ENCODE measurements around the gene KRTAP4-9.
"Not testable (repeated sequence)": the region's sequence is repeated elsewhere in the genome, so short reads cannot be mapped to it uniquely, and the experiment has no call there.

The KRTAP4-9 gene

GRCh38 chr17:41131979-41132378, 26.8 kb downstream of the KRTAP4-9 start:
- DNase-seq (ENCODE audit: low spot score): no peak

GRCh38 chr17:41133880-41134735, 28.9 kb downstream of the KRTAP4-9 start:
- peak; percentile 11 for DNase-seq (ENCODE audit: low spot score)

DNA sequence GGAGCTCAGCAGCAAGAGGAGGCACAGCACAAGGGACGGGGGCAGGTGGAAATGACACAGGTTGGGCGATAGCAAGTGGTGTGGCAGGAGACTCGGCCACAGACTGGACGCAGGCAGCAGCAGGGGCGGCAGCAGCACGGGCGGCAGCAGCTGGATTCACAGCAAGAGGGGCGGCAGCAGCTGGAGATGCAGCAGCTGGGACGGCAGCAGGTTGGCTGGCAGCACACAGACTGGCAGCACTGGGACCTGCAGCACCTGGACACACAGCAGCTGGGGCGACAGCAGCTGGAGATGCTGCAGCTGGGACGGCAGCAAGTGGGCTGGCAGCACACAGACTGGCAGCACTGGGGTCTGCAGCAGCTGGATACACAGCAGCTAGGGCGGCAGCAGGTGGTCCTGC, 34.7 kb downstream of the KRTAP4-9 start:
- not testable (repeated sequence) for DNase-seq (ENCODE audit: low spot score)

DNA sequence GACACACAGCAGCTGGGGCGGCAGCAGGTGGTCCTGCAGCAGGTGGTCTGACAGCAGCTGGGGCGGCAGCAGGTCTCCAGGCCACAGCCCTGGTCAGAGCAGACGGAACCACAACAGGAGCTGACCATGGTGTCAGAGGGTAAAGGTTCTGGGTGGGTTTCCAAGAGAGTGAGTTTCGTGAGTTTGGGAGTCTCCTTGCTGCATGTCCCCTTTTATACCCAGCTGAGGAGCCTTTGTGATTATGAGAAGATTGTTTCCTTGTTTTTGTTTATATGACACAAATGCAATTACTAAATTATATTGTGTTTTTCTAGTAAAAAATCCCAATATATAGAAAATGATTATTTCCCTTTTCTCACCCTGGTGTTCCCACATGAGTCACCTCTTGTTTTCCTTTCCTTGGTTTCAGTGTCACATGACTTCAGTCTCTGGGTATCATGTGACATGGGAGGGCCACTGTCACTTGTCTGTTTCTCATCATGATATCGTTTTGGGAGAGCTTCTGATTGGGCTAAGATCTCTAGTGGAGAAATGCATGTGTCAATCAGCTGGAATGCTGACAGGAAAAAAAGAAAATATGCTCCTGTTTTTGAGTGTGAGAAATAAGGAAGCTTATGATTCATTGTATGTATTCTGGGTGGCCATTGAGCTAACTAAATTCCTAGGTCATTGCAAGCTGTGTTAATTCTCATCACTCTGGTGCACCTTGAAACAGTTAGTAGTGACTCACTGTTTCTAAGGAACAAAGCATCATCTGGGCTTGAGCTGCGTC, 35.4 kb downstream of the KRTAP4-9 start, which contains the start of gene KRTAP4-6:
Gene KRTAP4-6 (minus strand): TSS at position 185 of the 772 bp plus-strand sequence. CDS start 57 bp downstream, at position 128.
- peak; percentile 66 for DNase-seq (ENCODE audit: low spot score)

DNA sequence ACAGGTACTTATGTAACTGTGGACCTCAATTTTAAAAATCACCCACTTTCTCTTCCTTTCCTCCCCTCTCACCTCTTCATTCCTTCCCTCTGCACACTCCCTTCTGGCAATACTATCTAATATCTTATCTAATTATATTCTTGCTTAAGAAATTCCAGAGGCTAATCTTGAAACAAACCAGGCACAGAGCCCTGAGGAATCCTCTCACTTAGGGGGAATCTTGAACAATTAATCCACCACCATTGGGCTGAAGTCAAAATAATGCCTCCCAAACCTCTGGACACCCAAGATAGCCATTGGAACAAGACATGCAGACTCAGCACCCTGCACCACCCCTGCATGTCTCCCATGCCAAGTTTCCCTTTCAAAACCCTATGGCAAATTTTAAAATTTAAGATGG, 36.2 kb downstream of the KRTAP4-9 start:
- no peak for DNase-seq (ENCODE audit: low spot score)

GRCh38 chr17:41144846-41145245, 39.7 kb downstream of the KRTAP4-9 start:
- DNase-seq (ENCODE audit: low spot score): no peak

DNA sequence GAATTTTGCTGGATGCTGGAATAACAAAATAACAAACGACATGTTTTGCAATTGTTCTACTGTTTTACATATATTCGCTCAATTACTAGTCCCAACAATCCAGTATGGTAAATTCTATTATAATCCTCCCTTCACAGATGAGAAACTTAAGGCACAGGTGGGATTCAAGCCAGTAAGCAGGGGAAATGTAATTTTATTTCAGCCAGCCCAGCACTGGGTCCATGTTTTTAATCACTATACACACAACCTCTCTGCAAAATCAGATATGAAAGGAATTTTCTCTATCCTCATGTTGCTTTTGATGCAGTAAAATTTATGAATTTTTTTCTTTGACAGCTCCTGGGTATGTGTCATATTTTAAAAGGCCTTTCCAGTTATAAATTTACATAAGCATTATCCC, 40.1 kb downstream of the KRTAP4-9 start:
- DNase-seq (ENCODE audit: low spot score): no peak

DNA sequence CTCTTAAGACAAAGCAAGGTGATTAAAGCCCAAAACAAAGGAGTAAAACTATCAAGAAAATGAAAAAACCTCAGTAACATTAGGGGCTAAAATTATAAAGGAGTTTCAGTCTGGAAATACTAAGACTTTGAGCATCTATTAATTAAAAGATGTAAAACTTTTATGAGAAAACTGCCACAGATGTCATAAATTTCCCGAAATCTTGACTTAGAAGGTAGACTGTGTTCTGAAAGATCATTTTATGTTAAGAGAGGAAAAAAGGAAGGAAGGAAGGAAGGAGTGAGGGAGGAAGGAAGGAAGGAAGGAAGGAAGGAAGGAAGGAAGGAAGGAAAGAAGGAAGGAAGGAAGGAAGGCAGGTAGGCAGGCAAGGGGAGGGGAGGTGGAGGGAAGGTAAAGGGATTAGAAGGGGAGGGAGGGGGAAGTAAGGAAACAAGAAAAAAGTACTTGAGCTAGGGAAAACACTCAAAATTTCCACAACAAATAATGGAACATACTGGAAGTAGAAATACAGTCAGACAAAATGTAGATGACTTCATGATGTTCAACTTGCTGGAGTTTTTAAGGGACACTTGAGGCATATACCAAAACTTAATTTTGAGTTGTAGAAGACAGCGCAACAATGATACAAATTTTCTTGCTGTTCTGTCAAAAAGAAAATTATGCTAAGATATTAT, 42.5 kb downstream of the KRTAP4-9 start:
- DNase-seq (ENCODE audit: low spot score): no peak

DNA sequence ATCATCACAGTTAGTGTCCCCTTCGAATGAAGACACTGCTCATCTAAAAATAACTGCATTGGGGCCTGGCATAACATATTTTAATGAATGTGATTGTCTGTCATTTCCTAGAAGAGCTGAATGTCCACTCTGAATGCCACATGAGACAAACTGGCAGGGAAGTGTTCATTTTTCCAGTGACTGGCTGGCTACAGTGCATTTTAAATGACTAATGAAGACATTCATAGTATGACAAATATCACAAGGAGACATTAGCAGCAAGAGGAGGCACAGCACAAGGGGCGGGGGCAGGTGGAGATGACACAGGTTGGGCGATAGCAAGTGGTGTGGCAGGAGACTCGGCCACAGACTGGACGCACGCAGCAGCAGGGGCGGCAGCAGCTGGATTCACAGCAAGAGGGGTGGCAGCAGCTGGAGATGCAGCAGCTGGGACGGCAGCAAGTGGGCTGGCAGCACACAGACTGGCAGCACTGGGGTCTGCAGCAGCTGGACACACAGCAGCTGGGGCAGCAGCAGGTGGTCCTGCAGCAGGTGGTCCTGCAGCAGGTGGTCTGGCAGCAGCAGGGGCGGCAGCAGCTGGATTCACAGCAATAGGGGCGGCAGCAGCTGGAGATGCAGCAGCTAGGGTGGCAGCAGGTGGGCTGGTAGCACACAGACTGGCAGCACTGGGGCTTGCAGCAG, 43.9 kb downstream of the KRTAP4-9 start:
- DNase-seq (ENCODE audit: low spot score): not testable (repeated sequence)

DNA sequence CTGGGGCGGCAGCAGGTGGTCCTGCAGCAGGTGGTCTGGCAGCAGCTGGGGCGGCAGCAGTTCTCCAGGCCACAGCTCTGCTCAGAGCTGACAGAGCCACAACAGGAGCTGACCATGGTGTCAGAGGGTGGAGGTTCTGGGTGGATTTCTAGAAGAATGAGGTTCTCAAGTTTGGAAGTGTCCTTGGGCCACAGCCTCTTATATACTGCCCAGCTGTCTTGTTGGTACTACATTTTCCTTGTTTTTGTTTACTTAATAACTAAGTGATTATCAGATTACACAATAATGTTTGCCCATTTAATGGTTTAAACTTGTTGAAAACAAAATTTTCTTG, 44.4 kb downstream of the KRTAP4-9 start, which contains the start of gene KRTAP4-5:
Gene KRTAP4-5 (minus strand): TSS at position 174 of the 334 bp plus-strand sequence. CDS start 58 bp downstream, at position 116.
- DNase-seq (ENCODE audit: low spot score): no peak

GRCh38 chr17:41150026-41150425, 44.8 kb downstream of the KRTAP4-9 start:
- DNase-seq (ENCODE audit: low spot score): no peak

DNA sequence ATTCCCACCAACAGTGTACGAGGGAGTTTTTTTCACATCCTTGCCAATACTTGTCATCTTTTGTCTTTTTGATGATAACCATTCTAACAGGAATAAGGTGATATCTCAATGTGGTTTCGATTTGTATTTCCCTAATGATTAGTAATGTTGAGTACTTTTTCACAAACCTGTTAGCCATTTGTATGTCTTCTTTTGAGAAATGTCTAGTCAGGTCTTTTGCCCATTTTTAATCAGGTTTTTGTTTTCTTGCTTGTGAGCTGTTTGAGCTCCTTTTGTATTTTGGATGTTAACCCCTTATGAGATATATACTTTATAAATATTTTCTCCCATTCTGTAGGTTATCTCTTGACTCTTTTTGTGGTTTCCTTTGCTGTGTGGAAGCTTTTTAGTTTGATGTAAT, 46.3 kb downstream of the KRTAP4-9 start:
- DNase-seq (ENCODE audit: low spot score): no peak

DNA sequence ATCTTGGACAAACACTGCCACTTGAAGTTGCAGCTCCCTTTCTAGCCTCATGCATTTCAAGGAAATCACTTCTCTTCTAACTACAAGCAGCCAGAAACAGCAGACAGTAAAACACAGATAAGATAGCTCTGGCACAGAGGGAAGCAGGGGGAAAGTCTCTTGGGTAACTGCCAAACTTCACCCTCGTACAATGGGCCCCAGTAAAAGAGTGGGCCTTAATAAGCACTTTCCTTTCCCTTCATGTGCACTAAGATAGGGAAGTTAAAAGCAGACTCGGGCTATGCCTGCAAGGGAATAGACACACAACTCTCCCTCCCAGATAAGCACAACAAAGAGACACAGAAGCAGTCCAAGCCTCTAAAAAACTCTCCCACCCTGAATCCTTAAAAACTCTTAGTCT, 48.7 kb downstream of the KRTAP4-9 start:
- DNase-seq (ENCODE audit: low spot score): no peak
